ENCODE measurements around the gene NFX1.
"Not testable (repeated sequence)": the region's sequence is repeated elsewhere in the genome, so short reads cannot be mapped to it uniquely, and the experiment has no call there.

The NFX1 gene

DNA sequence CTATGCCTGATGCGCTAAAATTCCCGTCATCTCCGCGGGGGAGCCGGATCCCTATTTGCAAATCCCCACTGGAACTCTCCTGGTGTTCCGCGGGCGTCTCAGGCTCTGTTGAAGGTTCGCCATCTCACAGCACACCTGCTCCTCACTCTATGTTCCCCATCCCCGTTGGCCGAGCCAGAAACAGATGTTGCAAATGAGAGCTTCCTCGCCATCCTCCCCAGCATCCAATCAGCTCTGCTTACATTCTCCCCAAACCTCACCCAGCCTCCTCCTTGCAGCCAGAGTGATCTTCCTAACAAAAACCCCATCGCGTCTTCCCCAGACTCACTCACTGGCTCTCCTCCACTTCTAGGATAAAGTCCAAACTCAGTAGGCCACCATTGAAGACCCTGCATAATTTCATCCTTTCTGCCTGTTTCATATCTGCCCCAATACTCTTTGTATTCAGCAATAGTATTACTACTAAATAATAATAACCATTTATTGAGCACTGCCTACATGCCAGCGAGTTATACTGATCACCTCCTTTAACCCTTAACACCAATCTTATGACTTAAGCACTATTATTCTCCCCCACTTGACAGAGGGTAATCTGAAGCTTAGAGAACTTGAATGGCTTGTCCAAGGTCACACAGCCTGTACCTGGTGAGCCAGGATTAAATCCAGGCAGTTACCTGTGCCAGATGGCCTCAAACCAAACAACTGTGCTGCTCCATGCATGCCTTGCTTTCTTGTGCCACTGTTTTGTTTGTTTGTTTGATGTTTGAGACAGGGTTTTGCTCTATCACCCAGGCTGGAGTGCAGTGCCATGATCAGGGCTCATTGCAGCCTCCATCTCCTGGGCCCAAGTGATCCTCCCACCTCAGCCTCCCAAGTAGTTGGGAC, 98.0 kb downstream of the NFX1 start:
- DNase-seq (ENCODE audit: insufficient read length, low spot score) = no peak
- no peak for TF ChIP-seq POLR2A (IDR thresholded peaks at IDR 0.05; ENCODE audit: low read depth, low read length)
- no peak for FAIRE-seq

DNA sequence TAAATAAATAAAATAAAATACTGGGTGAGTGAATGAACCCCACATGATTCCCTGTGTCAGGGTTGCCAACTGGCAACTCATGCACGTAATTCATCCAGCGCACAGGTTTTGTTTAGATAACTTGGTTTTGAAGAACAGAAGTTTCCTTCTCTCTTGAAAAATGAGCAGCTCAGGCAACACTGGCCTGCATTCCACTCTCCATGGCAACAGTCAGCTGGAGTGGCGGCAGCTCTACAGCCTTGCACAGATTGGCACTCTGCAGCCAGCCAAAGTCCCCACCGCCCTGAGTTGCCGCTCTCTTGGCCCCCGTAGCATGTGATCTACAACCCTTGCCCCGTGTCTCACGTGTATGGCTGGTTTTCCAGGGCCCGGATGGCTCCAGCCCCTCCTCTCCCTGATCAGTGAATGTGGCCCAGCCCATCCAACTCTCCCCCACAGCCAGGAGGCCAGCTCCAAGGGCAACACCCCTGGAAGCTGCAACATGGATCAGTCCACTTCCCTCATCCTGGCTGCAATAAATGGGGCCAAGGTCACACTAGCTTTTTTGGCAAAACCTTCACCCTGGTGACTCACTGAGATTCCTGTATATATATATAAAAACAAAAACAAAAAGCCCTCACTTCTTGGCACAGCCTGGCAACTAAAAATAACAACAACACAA, 100.9 kb downstream of the NFX1 start:
- DNase-seq (ENCODE audit: insufficient read length, low spot score); FAIRE-seq: not testable (repeated sequence)

- not testable (repeated sequence) for DNase-seq (ENCODE audit: insufficient read length, low spot score); FAIRE-seq
Observed at GRCh38 chr9:33392591-33393021, 102.3 kb downstream of the NFX1 start.

GRCh38 chr9:33393581-33393980, 103.3 kb downstream of the NFX1 start:
- no peak for TF ChIP-seq POLR2A (IDR thresholded peaks at IDR 0.05; ENCODE audit: low read depth, low read length)
- DNase-seq (ENCODE audit: insufficient read length, low spot score) (no peak), FAIRE-seq (no peak)

DNA sequence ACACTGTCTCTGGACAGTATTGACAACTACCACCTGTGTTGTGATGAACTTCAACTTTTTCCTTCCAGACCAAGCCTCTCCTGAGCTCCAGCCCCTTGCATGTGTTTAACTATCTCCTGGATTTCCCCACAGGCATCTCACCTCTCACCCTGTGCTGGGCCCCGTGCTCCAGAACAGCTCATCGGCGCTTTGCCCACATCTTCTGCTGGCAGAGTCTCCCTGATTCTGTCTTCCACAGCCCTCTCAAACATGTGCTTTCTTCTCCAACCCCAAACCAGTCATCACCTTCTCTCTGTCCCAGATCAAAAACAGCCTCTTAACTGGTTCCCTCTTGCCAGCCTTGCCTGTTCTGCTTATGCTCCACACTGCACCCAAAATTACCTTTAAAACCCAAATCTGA, 103.7 kb downstream of the NFX1 start:
- not testable (repeated sequence) for DNase-seq (ENCODE audit: insufficient read length, low spot score); FAIRE-seq

DNA sequence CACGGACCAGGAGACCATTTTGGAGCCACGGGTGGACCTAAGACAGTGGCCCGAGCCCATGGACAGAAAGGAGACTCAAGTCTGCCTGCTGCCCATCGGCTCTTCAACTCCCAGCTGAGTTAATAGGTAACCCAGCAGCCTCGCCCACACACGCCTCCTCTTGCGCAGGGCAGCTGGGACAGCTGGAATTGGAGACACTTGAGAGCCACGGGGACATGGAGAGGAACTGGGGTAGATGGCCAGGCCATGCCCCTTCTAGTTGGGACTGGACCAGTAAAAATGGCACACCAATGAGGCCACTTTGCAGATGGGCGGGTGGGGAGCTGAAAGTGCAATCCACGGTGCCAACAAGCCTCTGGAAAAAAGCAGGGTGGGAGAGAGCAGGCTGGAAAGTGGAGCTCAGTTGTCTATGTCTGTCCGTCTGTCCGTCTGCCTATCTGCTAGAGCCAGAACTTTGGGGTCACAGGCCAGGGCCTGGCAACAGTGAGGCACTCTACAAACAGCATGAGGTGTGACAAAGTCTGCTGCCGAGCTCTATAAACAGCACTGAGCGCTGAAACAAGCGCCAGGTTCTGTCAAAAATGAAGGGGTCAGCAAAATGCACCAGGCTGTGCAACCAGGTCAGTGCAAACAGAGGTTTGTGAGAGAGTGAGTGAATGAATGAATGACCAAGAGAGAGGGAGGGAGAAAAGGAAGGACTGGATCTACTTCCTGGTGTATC, 105.0 kb downstream of the NFX1 start:
- not testable (repeated sequence) for FAIRE-seq

DNA sequence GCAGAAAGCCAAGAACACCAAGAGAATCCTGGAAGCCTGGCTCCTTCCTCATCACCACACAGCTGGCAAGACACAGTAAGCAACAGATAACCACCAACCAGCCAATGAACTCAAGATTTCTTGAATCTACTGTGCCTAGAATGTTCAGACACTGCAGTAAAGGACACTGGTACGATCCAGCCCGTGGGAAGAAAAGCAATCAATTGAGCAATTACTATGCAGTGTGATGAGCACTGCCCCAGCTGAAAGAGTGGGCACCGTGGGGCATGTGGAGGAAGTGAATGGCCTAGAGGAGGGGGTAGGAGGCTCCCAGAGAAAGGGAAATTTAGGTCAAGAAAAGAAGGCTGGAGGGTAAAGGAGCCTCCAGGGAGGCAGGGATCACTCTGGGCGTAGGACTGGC, 107.5 kb downstream of the NFX1 start:
- not testable (repeated sequence) for FAIRE-seq; DNase-seq (ENCODE audit: insufficient read length, low spot score)

More for the DNA sequence above, 105.0 kb downstream of the NFX1 start:
- not testable (repeated sequence) for DNase-seq (ENCODE audit: insufficient read length, low spot score)

DNA sequence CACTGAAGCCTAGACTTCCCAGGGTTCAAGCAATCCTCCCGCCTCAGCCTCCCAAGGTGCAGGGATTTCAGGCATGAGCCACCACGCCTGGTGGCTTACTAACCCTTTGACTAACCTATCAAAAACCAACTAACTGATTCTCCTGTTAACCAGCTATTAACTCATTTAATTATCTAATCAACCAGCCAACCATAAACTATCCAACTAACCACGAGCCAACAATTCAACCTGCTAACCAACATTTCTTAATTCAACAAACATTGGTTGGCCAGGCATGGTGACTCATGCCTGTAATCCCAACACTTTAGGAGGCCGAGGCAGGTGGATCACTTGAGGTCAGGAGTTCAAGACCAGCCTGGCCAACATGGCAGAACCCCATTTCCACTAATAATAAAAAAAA, 108.7 kb downstream of the NFX1 start:
- DNase-seq (ENCODE audit: insufficient read length, low spot score); FAIRE-seq: not testable (repeated sequence)

- not testable (repeated sequence) for DNase-seq (ENCODE audit: insufficient read length, low spot score); FAIRE-seq
Observed at GRCh38 chr9:33401809-33402208, 111.5 kb downstream of the NFX1 start.

GRCh38 chr9:33402371-33402770, 112.1 kb downstream of the NFX1 start, which contains the start of gene AQP7:
TSS of gene AQP7 (minus strand) at chr9:33402568. CDS start at chr9:33401262, 1,306 bp downstream.
- not testable (repeated sequence) for FAIRE-seq; DNase-seq (ENCODE audit: insufficient read length, low spot score)

GRCh38 chr9:33403941-33404787, 113.8 kb downstream of the NFX1 start:
- TF ChIP-seq POLR2A (IDR thresholded peaks at IDR 0.05; ENCODE audit: low read depth, low read length) = no peak
- DNase-seq (ENCODE audit: insufficient read length, low spot score) (no peak), FAIRE-seq (no peak)

- no peak for TF ChIP-seq POLR2A (IDR thresholded peaks at IDR 0.05; ENCODE audit: low read depth, low read length)
- no peak for DNase-seq (ENCODE audit: insufficient read length, low spot score)
- FAIRE-seq = no peak
Observed at GRCh38 chr9:33404788-33405362, 114.6 kb downstream of the NFX1 start.

GRCh38 chr9:33407061-33407460, 116.7 kb downstream of the NFX1 start:
- no peak for TF ChIP-seq POLR2A (IDR thresholded peaks at IDR 0.05; ENCODE audit: low read depth, low read length)
- FAIRE-seq (no peak), DNase-seq (ENCODE audit: insufficient read length, low spot score) (no peak)

All from H54 (cell line).